ENCODE data around the gene ACSS1.

Gene ACSS1

DNA sequence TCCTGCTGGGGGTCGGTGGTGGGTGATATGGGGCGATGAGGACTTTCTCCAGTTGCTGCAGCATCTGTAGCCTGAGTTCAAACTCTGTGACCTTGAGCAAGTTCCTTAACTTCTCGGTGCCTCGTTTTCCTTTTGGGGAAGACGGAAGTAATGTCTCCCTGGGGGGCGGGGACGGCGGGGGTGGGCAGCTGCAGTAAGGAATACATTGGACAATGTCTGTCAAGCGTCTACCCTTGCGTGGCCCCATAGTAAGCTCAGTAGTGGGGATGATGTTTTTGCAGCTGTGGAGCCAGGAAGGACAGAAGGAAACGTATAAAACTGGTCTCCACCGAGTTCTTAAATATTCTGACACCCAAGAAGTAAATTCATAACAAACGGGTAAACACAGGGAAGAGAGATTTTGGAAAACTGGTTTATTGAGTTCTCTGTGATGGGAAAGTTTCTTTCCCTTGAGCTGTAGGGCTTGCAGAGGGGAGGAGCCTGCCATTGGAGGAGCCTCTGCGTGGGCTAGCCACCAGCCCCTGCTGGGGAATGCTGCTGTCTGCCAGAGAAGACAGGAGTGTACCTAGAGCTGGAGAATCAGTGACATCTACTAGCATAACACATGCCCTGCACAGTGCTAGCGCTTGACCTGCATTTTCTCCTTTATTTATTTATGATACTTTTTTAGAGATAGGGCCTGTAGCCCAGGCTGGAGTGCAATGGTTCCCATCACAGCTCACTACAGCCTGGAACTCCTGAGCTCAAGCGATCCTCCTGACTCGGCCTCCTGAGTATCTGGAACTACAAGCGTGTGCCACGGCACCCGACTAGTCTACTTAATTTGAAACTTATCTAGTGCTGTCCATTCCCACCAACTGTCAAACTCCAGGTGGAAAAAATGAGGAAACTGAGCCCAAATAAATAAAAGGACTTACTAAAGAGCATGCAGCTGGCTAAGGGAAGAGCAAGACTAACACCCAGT, 1.2 kb upstream of the ACSS1 start:
- Histone ChIP-seq H3K4me3 (ENCODE audit: low read length in 2 of 2) (peak overlapping the region; percentile 80 to 93), H3K27me3 (ENCODE audit: control insufficient read depth in 1 of 2, insufficient read depth in 2 of 2, low read length in 2 of 2) (no peaks in the 10 kb centered on the region), H3K9ac (ENCODE audit: low read length in 2 of 2) (peak overlapping the region; percentile 72 to 78), H3K9me3 (ENCODE audit: control insufficient read depth in 2 of 2, low read length in 2 of 2) (no peaks in the 10 kb centered on the region), H3K36me3 (ENCODE audit: control insufficient read depth in 2 of 2, insufficient read depth in 2 of 2, low read length in 2 of 2) (no peaks in the 10 kb centered on the region), H3K27ac (ENCODE audit: low read length) (peak overlapping the region; percentile 85), H3K4me1 (ENCODE audit: control insufficient read depth, insufficient read depth, low read length) (peaks cover 49% of the 10 kb centered on the region)

GRCh38 chr20:25057234-25058050, 497 bp downstream of the ACSS1 start:
- Histone ChIP-seq H3K27me3 (ENCODE audit: control insufficient read depth in 1 of 2, insufficient read depth in 2 of 2, low read length in 2 of 2) (no peaks in the 10 kb centered on the region), H3K4me1 (ENCODE audit: control insufficient read depth, insufficient read depth, low read length) (peaks cover 63% of the 10 kb centered on the region), H3K36me3 (ENCODE audit: control insufficient read depth in 2 of 2, insufficient read depth in 2 of 2, low read length in 2 of 2) (no peaks in the 10 kb centered on the region), H3K27ac (ENCODE audit: low read length) (peak overlapping the region; percentile 85), H3K9ac (ENCODE audit: low read length in 2 of 2) (peak overlapping the region; percentile 78), H3K9me3 (ENCODE audit: control insufficient read depth in 2 of 2, low read length in 2 of 2) (no peaks in the 10 kb centered on the region), H3K4me3 (ENCODE audit: low read length in 2 of 2) (peak overlapping the region; percentile 80 to 93)

DNA sequence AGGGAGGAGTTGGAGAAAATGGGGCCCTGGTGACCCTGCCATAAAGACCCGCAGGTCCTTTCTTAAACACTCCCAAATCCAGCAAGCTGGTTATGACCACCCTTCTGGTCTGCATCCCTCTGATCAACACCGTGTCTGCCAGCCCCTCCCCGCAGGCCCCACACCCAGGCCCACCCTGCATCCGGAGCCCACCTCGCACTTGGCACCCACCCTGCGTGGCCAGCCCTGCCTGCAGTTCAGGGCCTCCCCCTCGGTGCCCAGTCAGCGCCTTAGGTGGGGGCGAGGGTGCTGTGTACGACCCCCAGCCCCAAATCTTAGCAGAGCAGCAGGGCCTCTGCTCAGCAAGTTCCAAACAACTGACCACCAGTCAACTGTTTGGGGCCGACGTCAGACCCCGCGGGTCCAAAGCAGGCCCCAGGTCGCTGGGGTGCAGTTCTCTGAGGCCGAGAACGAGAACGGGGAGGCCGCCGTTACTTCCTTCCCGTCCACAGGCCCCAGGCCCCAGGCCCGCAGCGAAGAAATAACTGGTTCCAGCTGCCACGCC, 1.2 kb downstream of the ACSS1 start:
- Histone ChIP-seq H3K9ac (ENCODE audit: low read length in 2 of 2) (peak overlapping the region; percentile 78), H3K9me3 (ENCODE audit: control insufficient read depth in 2 of 2, low read length in 2 of 2) (no peaks in the 10 kb centered on the region), H3K4me3 (ENCODE audit: low read length in 2 of 2) (peak overlapping the region; percentile 80 to 93), H3K27ac (ENCODE audit: low read length) (peak overlapping the region; percentile 85), H3K36me3 (ENCODE audit: control insufficient read depth in 2 of 2, insufficient read depth in 2 of 2, low read length in 2 of 2) (no peaks in the 10 kb centered on the region), H3K27me3 (ENCODE audit: control insufficient read depth in 1 of 2, insufficient read depth in 2 of 2, low read length in 2 of 2) (no peaks in the 10 kb centered on the region), H3K4me1 (ENCODE audit: control insufficient read depth, insufficient read depth, low read length) (peaks cover 70% of the 10 kb centered on the region)

DNA sequence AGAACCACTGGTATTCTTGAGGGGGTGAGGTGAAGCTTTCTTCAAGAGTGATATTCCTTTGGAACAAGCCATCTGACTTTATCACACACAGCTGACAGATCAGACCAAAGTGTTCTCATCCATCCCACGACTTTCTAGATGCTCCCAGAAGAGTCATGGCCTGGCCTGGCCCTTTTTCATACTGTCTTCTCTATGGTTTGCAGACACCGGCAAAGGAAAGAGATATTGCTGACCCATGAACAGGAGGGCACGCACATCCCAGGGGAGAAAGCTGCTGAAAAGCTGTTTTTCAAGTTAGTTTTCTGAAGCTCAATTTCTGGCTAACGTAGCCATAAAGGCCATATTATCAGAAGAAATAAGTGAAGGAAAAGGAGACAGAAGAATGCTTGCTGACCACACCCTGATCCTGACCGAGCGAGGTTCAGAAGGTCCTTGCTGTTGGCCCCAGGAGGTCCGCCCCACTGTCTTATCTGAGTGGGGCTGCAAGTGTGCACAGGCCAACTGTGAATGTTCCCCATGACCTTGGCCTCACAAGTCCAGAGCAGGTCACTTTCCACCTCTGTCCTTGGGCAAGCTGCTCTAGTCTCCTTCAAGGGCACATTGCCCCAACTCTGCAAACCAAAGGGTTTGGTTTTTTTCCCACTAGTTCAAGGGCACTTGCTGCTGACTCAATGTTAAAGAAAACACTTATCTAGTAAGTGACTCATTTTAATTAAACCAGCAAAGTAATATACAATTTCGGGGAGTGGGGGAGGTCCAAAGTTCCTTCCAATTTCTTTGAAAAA, 2.0 kb downstream of the ACSS1 start:
- Histone ChIP-seq H3K4me3 (ENCODE audit: low read length in 2 of 2) (peak overlapping the region in 1 of 2 donors; percentile 93), H3K9ac (ENCODE audit: low read length in 2 of 2) (peak overlapping the region in 1 of 2 donors; percentile 21), H3K9me3 (ENCODE audit: control insufficient read depth in 2 of 2, low read length in 2 of 2) (no peaks in the 10 kb centered on the region), H3K27ac (ENCODE audit: low read length) (peak overlapping the region; percentile 85), H3K4me1 (ENCODE audit: control insufficient read depth, insufficient read depth, low read length) (peaks cover 79% of the 10 kb centered on the region), H3K36me3 (ENCODE audit: control insufficient read depth in 2 of 2, insufficient read depth in 2 of 2, low read length in 2 of 2) (no peaks in the 10 kb centered on the region), H3K27me3 (ENCODE audit: control insufficient read depth in 1 of 2, insufficient read depth in 2 of 2, low read length in 2 of 2) (no peaks in the 10 kb centered on the region)

DNA sequence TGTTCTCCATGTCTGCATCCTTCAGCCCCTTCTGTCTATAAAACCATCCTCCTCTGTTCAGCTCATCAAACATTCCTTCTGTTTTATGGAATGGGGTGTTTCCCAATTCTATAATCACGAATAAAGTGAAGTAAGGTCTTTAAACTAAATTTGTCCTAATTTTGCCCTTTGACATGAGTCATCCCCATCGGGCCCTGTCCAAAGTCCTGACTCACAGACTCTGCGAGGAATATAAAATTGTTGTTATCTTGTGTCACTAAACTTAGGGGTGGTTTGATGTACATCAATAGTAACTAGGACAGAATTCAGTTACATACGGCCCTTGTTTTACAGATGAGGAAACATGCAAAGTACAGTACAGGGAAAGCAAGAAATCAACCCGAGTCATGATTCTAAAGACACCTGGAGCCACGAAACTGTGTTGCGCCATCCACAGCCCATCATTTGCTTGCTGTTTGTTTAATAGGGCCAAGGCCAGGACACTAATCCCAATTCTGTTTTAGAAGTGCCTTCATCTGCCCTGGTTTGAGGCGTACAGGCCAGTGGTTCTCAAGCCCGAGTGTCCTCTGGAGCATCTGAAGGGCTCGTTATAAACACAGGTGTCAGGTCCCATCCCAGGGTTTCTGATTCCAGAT, 2.8 kb downstream of the ACSS1 start:
- Histone ChIP-seq H3K27ac (ENCODE audit: low read length) (peak overlapping the region; percentile 85), H3K4me3 (ENCODE audit: low read length in 2 of 2) (no peak overlapping the region), H3K9ac (ENCODE audit: low read length in 2 of 2) (no peak overlapping the region)

DNA sequence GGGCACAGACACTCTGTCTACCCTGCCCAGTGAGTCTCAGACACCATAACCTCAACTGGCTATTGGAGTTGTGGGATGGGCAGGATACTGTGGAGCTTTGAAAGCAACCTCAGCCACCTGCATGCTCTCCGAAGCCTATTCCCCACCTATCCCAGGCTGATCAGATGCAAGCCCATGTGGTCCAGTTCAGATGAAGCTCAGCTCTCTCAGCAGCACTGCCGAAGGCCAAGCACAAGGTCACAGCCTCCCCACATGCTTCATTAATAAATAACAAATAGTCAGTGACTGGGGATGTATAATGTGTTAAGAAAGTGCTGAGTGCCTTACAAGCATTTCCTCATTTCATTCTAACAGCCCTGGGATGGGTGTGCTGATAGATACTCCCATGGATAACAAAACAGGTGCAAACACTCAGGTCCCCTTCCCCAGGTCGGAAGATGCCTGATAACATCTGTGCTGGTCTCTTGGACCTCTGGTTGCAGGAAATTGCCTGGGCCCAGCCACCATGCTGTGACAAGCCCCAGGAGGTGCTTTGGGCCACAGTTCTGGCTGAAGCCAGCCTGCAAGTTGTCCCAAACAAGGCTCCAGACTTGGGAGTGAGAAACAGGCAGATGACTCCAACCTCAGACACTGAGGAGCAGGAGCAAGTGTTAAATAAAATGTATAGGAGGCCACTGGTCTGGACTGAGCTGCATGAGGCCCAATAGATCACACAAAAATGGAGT, 3.7 kb downstream of the ACSS1 start:
- H3K27ac ChIP-seq (ENCODE audit: low read length) = peak overlapping the region; percentile 82
- H3K36me3 ChIP-seq (ENCODE audit: control insufficient read depth in 2 of 2, insufficient read depth in 2 of 2, low read length in 2 of 2) = no peaks in the 10 kb centered on the region
- peak overlapping the region; percentile 40 to 47 for H3K4me3 ChIP-seq (ENCODE audit: low read length in 2 of 2)
- H3K9ac ChIP-seq (ENCODE audit: low read length in 2 of 2) = peak overlapping the region; percentile 21 to 50
- H3K4me1 ChIP-seq (ENCODE audit: control insufficient read depth, insufficient read depth, low read length) = peaks cover 91% of the 10 kb centered on the region
- no peaks in the 10 kb centered on the region for H3K27me3 ChIP-seq (ENCODE audit: control insufficient read depth in 1 of 2, insufficient read depth in 2 of 2, low read length in 2 of 2)
- no peaks in the 10 kb centered on the region for H3K9me3 ChIP-seq (ENCODE audit: control insufficient read depth in 2 of 2, low read length in 2 of 2)

More for the DNA sequence above, 2.8 kb downstream of the ACSS1 start:
- no peaks in the 10 kb centered on the region for H3K27me3 ChIP-seq (ENCODE audit: control insufficient read depth in 1 of 2, insufficient read depth in 2 of 2, low read length in 2 of 2)
- no peaks in the 10 kb centered on the region for H3K36me3 ChIP-seq (ENCODE audit: control insufficient read depth in 2 of 2, insufficient read depth in 2 of 2, low read length in 2 of 2)
- H3K4me1 ChIP-seq (ENCODE audit: control insufficient read depth, insufficient read depth, low read length) = peaks cover 87% of the 10 kb centered on the region
- no peaks in the 10 kb centered on the region for H3K9me3 ChIP-seq (ENCODE audit: control insufficient read depth in 2 of 2, low read length in 2 of 2)

DNA sequence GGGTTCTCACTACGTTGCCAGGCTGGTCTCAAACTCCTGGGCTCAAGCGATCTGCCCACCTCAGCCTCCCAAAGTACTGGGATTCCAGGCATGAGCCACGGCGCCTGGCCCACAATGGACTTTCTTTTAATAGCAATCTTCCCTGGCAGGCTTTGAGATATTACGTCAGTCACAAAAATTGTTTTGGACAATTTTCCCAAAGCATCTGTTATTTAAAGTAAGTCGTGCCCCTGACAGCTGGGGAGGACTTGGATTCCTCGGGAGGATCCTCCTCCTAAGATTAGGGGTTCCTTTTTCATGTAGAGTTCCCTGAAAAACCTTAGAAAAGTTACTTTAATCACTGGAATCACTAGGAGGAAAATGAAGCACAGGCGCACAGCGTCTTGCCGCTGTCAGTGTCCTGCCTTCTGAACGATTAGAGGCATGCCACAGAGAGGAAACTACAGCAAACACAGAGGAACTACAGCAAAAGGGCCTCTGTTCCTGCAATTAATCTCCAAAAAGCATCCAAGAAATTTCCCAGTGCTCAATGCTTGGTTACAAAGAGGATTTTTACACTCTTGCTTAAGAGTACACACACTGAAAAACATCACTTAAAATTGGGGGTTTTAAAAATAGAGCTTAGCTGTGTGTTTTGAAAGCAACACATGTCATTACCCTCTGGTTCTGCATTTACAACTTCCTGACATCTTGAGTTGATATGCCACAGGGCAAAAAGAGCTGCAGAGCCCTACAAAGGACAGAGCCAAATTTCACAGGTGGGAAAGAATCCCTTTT, 4.5 kb downstream of the ACSS1 start:
- peak overlapping the region; percentile 82 for H3K27ac ChIP-seq (ENCODE audit: low read length)
- H3K9ac ChIP-seq (ENCODE audit: low read length in 2 of 2) = peak overlapping the region; percentile 55 to 61
- no peaks in the 10 kb centered on the region for H3K27me3 ChIP-seq (ENCODE audit: control insufficient read depth in 1 of 2, insufficient read depth in 2 of 2, low read length in 2 of 2)
- H3K4me1 ChIP-seq (ENCODE audit: control insufficient read depth, insufficient read depth, low read length) = peaks cover 91% of the 10 kb centered on the region
- no peaks in the 10 kb centered on the region for H3K9me3 ChIP-seq (ENCODE audit: control insufficient read depth in 2 of 2, low read length in 2 of 2)
- no peaks in the 10 kb centered on the region for H3K36me3 ChIP-seq (ENCODE audit: control insufficient read depth in 2 of 2, insufficient read depth in 2 of 2, low read length in 2 of 2)
- H3K4me3 ChIP-seq (ENCODE audit: low read length in 2 of 2) = peak overlapping the region; percentile 47 to 49

- H3K4me1 ChIP-seq (ENCODE audit: control insufficient read depth, insufficient read depth, low read length) = peaks cover 95% of the 10 kb centered on the region
- H3K9me3 ChIP-seq (ENCODE audit: control insufficient read depth in 2 of 2, low read length in 2 of 2) = no peaks in the 10 kb centered on the region
- peaks cover 0 to 4% of the 10 kb centered on the region in 2 donors for H3K36me3 ChIP-seq (ENCODE audit: control insufficient read depth in 2 of 2, insufficient read depth in 2 of 2, low read length in 2 of 2)
- H3K27me3 ChIP-seq (ENCODE audit: control insufficient read depth in 1 of 2, insufficient read depth in 2 of 2, low read length in 2 of 2) = no peaks in the 10 kb centered on the region
- H3K4me3 ChIP-seq (ENCODE audit: low read length in 2 of 2) = peak overlapping the region in 1 of 2 donors; percentile 47
- H3K9ac ChIP-seq (ENCODE audit: low read length in 2 of 2) = peak overlapping the region in 1 of 2 donors; percentile 40
- H3K27ac ChIP-seq (ENCODE audit: low read length) = peak overlapping the region; percentile 82
Measured at GRCh38 chr20:25052255-25053194, 5.4 kb downstream of the ACSS1 start.
